Liver (tissue), 9 donors: ENCODE results near the gene AMACR. TPM values are rescaled to one million over a fixed set of nuclear protein-coding genes. Genes with fewer than 3 reads are reported as not detected.

ENCODE experiments used
- DNase-seq: peaks from one replicate; pipeline ENCODE4 v3.0.0-alpha.2; 2017; ENCODE audit warnings: low spot score
- H3K27ac ChIP-seq, 2 donors: one replicate each; pipeline ENCODE4 v1.7.0; 2013; ENCODE audit warnings: inconsistent platforms in 2 of 2, low read length in 2 of 2, control low read depth in 1 of 2, low read depth in 1 of 2, mild to moderate bottlenecking in 1 of 2
- H3K27me3 ChIP-seq, 4 donors: one replicate each; pipeline versions ENCODE4 v1.6.1 to v1.7.0; 2013; ENCODE audit warnings: low read length in 3 of 4, inconsistent platforms in 1 of 4, mild to moderate bottlenecking in 1 of 4, moderate library complexity in 1 of 4; ENCODE audit not compliant: control insufficient read depth in 4 of 4, insufficient read depth in 4 of 4
- H3K36me3 ChIP-seq, 4 donors: one replicate each; pipeline versions ENCODE4 v1.6.1 to v1.7.0; 2013; ENCODE audit warnings: low read length in 3 of 4, mild to moderate bottlenecking in 3 of 4, low read depth in 1 of 4, moderate library complexity in 1 of 4; ENCODE audit not compliant: control insufficient read depth in 4 of 4, insufficient read depth in 3 of 4
- H3K4me1 ChIP-seq, 4 donors: one replicate each; pipeline versions ENCODE4 v1.6.1 to v1.7.0; 2013; ENCODE audit warnings: low read length in 3 of 4, mild to moderate bottlenecking in 3 of 4, moderate library complexity in 1 of 4; ENCODE audit not compliant: control insufficient read depth in 4 of 4, insufficient read depth in 4 of 4
- H3K4me3 ChIP-seq, 3 donors: one replicate each; pipeline versions ENCODE4 v1.6.1 to v1.7.0; 2013; ENCODE audit warnings: low read length in 3 of 3, control low read depth in 1 of 3, low read depth in 1 of 3, mild to moderate bottlenecking in 1 of 3
- H3K9ac ChIP-seq, 2 donors: one replicate each; pipeline ENCODE4 v1.7.0; 2013; ENCODE audit warnings: low read length in 2 of 2, mild to moderate bottlenecking in 2 of 2, moderate library complexity in 2 of 2, control low read depth in 1 of 2, low read depth in 1 of 2
- H3K9me3 ChIP-seq, 4 donors: one replicate each; pipeline versions ENCODE4 v1.6.1 to v1.7.0; 2013; ENCODE audit warnings: low read length in 3 of 4; ENCODE audit not compliant: control insufficient read depth in 4 of 4
- FOXA1 ChIP-seq: IDR thresholded peaks from 2 replicates; pipeline ENCODE4 v1.6.1; 2016; ENCODE audit warnings: antibody characterized with exemption
- FOXA2 ChIP-seq: IDR thresholded peaks from 2 replicates; pipeline ENCODE4 v1.6.1; 2016; ENCODE audit warnings: antibody characterized with exemption
- GABPA ChIP-seq, 2 donors: IDR thresholded peaks in 1 of 2; conservative IDR thresholded peaks in 1 of 2; 2 replicates each; pipeline ENCODE4 v1.6.1; 2016; ENCODE audit warnings: antibody characterized with exemption in 2 of 2, mild to moderate bottlenecking in 1 of 2, moderate library complexity in 1 of 2
- HNF4A ChIP-seq, 2 donors: conservative IDR thresholded peaks; 2 replicates each; pipeline ENCODE4 v1.6.1; 2016; ENCODE audit warnings: antibody characterized with exemption in 2 of 2, mild to moderate bottlenecking in 2 of 2
- HNF4G ChIP-seq: IDR thresholded peaks from 2 replicates; pipeline ENCODE4 v1.6.1; 2016; ENCODE audit warnings: antibody characterized with exemption
- JUND ChIP-seq, 2 donors: IDR thresholded peaks; 2 replicates each; pipeline ENCODE4 v1.6.1; 2016; ENCODE audit warnings: antibody characterized with exemption in 2 of 2
- NR2F2 ChIP-seq: IDR thresholded peaks from 2 replicates; pipeline ENCODE4 v1.6.1; 2016; ENCODE audit warnings: antibody characterized with exemption
- RAD21 ChIP-seq, 2 donors: IDR thresholded peaks; 2 replicates each; pipeline ENCODE4 v1.6.1; 2016; ENCODE audit warnings: antibody characterized with exemption in 2 of 2, mild to moderate bottlenecking in 2 of 2
- RXRA ChIP-seq, 2 donors: IDR thresholded peaks; 2 replicates each; pipeline ENCODE4 v1.6.1; 2017 to 2018; ENCODE audit warnings: antibody characterized with exemption in 2 of 2, mild to moderate bottlenecking in 1 of 2
- SP1 ChIP-seq: IDR thresholded peaks from 2 replicates; pipeline ENCODE4 v1.6.1; 2018; ENCODE audit warnings: antibody characterized with exemption, mild to moderate bottlenecking
- YY1 ChIP-seq: IDR thresholded peaks from 2 replicates; pipeline ENCODE4 v1.6.1; 2016; ENCODE audit warnings: antibody characterized with exemption, mild to moderate bottlenecking
- WGBS: extraction: QIAGEN DNeasy Blood & Tissue Kit; methylation state at CpG from one replicate; pipeline ENCODE4 v1.1.7; 2013; 5-methylcytosine and 5-hydroxymethylcytosine counted together
- polyA plus RNA-seq, 2 donors: library from polyadenylated mRNA; stranded (reverse) in 1 of 2; unstranded in 1 of 2; fragments of 200-250 nt in 1 of 2; fragments of >200 nt in 1 of 2; fragmentation: Nextera tagmentation in 1 of 2; extraction: Ambion mirVana in 1 of 2; gene quantifications; one replicate each; pipeline versions ENCODE4 v1.2.1 to v1.2.3, GENCODE V29; 2013 to 2015
- total RNA-seq, 2 donors: library from RNA; depleted of rRNA; stranded (reverse); fragments of >200 nt; gene quantifications; one replicate each; pipeline ENCODE4 v1.2.3, GENCODE V29; 2014
- TF ChIP-seq, protein P1 (sequence below): fragments of 150-350 bp; IDR thresholded peaks from 2 replicates; pipeline ENCODE4 v1.5.1; 2017; ENCODE audit warnings: improper control_type of control experiment, low read depth, low read length; ENCODE audit not compliant: missing input control
- TF ChIP-seq, protein P2 (sequence below): IDR thresholded peaks from 2 replicates; pipeline ENCODE4 v1.6.1; 2016; ENCODE audit warnings: antibody characterized with exemption, mild to moderate bottlenecking
- TF ChIP-seq, protein P3 (sequence below): IDR thresholded peaks from 2 replicates; pipeline ENCODE4 v1.6.1; 2016; ENCODE audit warnings: antibody characterized with exemption
- TF ChIP-seq, protein P4 (sequence below): IDR thresholded peaks from 2 replicates; pipeline ENCODE4 v1.6.1; 2016; ENCODE audit warnings: antibody characterized with exemption
- donor health status: healthy.
- donor health status: healthy.
- donor health status: healthy.
- donor health status: healthy.
- donor health status: healthy.

The AMACR gene
- total and polyA plus RNA-seq, 4 donors = 15.6 to 48.5 (median 31.7) TPM

DNA sequence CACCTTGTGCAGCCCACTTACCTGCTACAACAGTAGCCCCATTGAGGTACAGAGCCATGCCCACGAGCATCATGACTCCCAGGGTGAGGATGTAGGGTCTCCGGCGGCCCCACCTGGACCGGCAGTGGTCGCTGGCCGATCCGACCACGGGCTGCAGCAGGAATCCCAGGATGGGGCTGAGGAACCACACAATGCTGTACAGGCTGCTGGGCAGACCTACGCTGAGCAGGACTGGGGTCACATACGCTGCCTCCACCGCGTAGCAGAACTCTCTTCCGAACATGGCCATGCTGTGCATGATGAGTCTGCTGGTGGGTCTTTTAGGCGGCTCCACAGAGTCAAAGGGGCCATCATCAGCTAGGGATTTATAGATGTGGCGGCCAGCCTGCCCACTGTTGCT is 23.7 kb downstream of the AMACR start:
- H3K36me3 ChIP-seq = peaks cover 4 to 23% (median 21%) of the 10 kb centered on the region in 4 donors
- TF ChIP-seq YY1 (no peak), JUND (IDR thresholded peaks at IDR 0.05) (no peak), FOXA2 (no peak)
- peaks cover 0 to 13% (median 4%) of the 10 kb centered on the region in 4 donors for H3K4me1 ChIP-seq
- no peaks in the 10 kb centered on the region for H3K27me3 ChIP-seq
- H3K9me3 ChIP-seq = no peaks in the 10 kb centered on the region
- WGBS = 97% methylated on average over 15 of the region's 15 CpGs
- no peak overlapping the region for H3K4me3 ChIP-seq
- H3K27ac ChIP-seq = no peak overlapping the region
- no peak for DNase-seq
- no peak overlapping the region for H3K9ac ChIP-seq

DNA sequence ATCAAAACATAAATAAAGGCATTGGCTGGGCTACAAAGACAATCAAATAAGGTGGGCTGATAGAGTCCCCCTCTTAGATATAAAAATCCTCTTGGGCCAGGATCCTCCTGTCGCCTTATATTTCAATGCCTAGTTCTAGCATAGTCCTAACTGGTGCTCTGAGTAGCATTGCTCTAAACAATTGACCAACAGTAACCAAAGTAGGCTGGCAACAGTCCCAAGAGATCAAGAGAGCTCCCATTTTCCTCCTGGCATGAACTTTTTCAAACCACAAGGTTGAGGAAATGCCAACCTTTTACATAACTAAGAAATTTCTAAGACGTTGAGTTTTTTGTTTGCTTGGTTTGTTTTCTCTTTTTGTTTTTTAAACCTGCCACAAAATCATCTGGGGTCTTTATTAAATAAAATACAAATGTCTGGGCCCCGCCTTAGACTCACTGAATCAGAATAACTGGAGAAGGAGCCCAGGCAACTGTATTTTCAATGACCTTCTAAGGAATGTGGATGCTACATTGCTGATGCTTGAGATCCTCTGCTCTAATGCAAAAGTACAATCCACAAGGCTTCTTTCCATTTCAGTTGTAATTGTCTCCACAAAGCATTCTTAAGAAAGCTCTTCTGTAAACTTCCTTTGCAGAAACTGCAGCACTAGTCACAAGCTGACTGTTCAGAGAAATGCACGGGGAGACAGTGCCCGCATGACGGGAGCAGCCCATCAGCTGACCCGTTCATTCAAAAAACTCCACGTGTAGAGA is 26.3 kb downstream of the AMACR start:
- H3K27ac ChIP-seq = no peak overlapping the region
- WGBS = 84% methylated on average over 8 of the region's 8 CpGs
- H3K4me3 ChIP-seq = no peak overlapping the region
- H3K36me3 ChIP-seq = peaks cover under 1 to 9% (median 3%) of the 10 kb centered on the region in 4 donors
- no peaks in the 10 kb centered on the region for H3K9me3 ChIP-seq
- no peaks in the 10 kb centered on the region for H3K27me3 ChIP-seq
- no peak overlapping the region for H3K9ac ChIP-seq
- H3K4me1 ChIP-seq = peaks cover 0 to 13% (median 4%) of the 10 kb centered on the region in 4 donors
- no peak for DNase-seq
- TF ChIP-seq SP1 (no peak), FOXA1 (no peak), RXRA (IDR thresholded peaks at IDR 0.05) (no peak), HNF4A (conservative IDR thresholded peaks at IDR 0.05) (no peak), FOXA2 (no peak), HNF4G (no peak), GABPA (IDR thresholded peaks at IDR 0.05 in 1 of 2, conservative IDR thresholded peaks at IDR 0.05 in 1 of 2) (no peak), JUND (IDR thresholded peaks at IDR 0.05) (no peak), NR2F2 (no peak), RAD21 (IDR thresholded peaks at IDR 0.05) (no peak), YY1 (no peak)
- TF ChIP-seq, protein P1, sequence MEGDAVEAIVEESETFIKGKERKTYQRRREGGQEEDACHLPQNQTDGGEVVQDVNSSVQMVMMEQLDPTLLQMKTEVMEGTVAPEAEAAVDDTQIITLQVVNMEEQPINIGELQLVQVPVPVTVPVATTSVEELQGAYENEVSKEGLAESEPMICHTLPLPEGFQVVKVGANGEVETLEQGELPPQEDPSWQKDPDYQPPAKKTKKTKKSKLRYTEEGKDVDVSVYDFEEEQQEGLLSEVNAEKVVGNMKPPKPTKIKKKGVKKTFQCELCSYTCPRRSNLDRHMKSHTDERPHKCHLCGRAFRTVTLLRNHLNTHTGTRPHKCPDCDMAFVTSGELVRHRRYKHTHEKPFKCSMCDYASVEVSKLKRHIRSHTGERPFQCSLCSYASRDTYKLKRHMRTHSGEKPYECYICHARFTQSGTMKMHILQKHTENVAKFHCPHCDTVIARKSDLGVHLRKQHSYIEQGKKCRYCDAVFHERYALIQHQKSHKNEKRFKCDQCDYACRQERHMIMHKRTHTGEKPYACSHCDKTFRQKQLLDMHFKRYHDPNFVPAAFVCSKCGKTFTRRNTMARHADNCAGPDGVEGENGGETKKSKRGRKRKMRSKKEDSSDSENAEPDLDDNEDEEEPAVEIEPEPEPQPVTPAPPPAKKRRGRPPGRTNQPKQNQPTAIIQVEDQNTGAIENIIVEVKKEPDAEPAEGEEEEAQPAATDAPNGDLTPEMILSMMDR = no peak
- TF ChIP-seq, protein P2, sequence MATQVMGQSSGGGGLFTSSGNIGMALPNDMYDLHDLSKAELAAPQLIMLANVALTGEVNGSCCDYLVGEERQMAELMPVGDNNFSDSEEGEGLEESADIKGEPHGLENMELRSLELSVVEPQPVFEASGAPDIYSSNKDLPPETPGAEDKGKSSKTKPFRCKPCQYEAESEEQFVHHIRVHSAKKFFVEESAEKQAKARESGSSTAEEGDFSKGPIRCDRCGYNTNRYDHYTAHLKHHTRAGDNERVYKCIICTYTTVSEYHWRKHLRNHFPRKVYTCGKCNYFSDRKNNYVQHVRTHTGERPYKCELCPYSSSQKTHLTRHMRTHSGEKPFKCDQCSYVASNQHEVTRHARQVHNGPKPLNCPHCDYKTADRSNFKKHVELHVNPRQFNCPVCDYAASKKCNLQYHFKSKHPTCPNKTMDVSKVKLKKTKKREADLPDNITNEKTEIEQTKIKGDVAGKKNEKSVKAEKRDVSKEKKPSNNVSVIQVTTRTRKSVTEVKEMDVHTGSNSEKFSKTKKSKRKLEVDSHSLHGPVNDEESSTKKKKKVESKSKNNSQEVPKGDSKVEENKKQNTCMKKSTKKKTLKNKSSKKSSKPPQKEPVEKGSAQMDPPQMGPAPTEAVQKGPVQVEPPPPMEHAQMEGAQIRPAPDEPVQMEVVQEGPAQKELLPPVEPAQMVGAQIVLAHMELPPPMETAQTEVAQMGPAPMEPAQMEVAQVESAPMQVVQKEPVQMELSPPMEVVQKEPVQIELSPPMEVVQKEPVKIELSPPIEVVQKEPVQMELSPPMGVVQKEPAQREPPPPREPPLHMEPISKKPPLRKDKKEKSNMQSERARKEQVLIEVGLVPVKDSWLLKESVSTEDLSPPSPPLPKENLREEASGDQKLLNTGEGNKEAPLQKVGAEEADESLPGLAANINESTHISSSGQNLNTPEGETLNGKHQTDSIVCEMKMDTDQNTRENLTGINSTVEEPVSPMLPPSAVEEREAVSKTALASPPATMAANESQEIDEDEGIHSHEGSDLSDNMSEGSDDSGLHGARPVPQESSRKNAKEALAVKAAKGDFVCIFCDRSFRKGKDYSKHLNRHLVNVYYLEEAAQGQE = no peak
- TF ChIP-seq, protein P3, sequence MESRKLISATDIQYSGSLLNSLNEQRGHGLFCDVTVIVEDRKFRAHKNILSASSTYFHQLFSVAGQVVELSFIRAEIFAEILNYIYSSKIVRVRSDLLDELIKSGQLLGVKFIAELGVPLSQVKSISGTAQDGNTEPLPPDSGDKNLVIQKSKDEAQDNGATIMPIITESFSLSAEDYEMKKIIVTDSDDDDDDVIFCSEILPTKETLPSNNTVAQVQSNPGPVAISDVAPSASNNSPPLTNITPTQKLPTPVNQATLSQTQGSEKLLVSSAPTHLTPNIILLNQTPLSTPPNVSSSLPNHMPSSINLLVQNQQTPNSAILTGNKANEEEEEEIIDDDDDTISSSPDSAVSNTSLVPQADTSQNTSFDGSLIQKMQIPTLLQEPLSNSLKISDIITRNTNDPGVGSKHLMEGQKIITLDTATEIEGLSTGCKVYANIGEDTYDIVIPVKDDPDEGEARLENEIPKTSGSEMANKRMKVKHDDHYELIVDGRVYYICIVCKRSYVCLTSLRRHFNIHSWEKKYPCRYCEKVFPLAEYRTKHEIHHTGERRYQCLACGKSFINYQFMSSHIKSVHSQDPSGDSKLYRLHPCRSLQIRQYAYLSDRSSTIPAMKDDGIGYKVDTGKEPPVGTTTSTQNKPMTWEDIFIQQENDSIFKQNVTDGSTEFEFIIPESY = no peak
- TF ChIP-seq, protein P4, sequence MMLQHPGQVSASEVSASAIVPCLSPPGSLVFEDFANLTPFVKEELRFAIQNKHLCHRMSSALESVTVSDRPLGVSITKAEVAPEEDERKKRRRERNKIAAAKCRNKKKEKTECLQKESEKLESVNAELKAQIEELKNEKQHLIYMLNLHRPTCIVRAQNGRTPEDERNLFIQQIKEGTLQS = no peak
